HepG2 (cell line): Measurements from ENCODE around the gene IER2. TPM values are rescaled to one million over a fixed set of nuclear protein-coding genes. Genes with fewer than 3 reads are reported as not detected.
A peak's percentile ranks its signal among the peaks of the same experiment; 100 is the strongest.

ENCODE experiments used
- BCL3 ChIP-seq: sonication (generic); formaldehyde crosslinking; IDR thresholded peaks from 2 replicates; pipeline ENCODE4 v1.5.1; 2020; ENCODE audit warnings: mild to moderate bottlenecking, missing genetic modification reagents, moderate library complexity
- BHLHE40 ChIP-seq: IDR thresholded peaks from 2 replicates; pipeline ENCODE4 v1.6.1; 2011; ENCODE audit warnings: low read length, improper control_type of control experiment
- FOXP4 ChIP-seq: sonication (generic); formaldehyde crosslinking; IDR thresholded peaks from 2 replicates; pipeline ENCODE4 v1.4.0; 2020; ENCODE audit warnings: missing genetic modification reagents
- POLR2G ChIP-seq: fragments of 200-400 bp; formaldehyde crosslinking; IDR thresholded peaks from 2 replicates; pipeline ENCODE4 v1.6.1; 2018; ENCODE audit warnings: mild to moderate bottlenecking, low read depth, low read length, moderate library complexity
- RXRA ChIP-seq: sonication (generic); formaldehyde crosslinking; IDR thresholded peaks from 2 replicates; pipeline ENCODE4 v1.5.1; 2020; ENCODE audit warnings: missing genetic modification reagents
- RXRB ChIP-seq: IDR thresholded peaks from 2 replicates; pipeline ENCODE4 v1.6.1; 2016; ENCODE audit warnings: borderline replicate concordance, missing genetic modification reagents, missing compliant biosample characterization
- SALL1 ChIP-seq: sonication (generic); formaldehyde crosslinking; IDR thresholded peaks from 2 replicates; pipeline ENCODE4 v1.8.0; 2022; ENCODE audit warnings: mild to moderate bottlenecking, missing genetic modification reagents
- SIX4 ChIP-seq: sonication (generic); formaldehyde crosslinking; IDR thresholded peaks from 2 replicates; pipeline ENCODE4 v1.4.0; 2020; ENCODE audit warnings: missing genetic modification reagents
- SOX13 ChIP-seq, 3 experiments: fragments of 450-650 bp in 1 of 3; sonication (generic) in 1 of 3; formaldehyde crosslinking in 1 of 3; IDR thresholded peaks in 2 of 3; conservative IDR thresholded peaks in 1 of 3; 2 replicates each; pipeline versions ENCODE4 v1.5.0 to v1.6.1; 2016 to 2020; ENCODE audit warnings: antibody characterized with exemption in 1 of 3, mild to moderate bottlenecking in 1 of 3, missing compliant biosample characterization in 1 of 3, missing genetic modification reagents in 1 of 3, moderate library complexity in 1 of 3
- ZBTB26 ChIP-seq: IDR thresholded peaks from 2 replicates; pipeline ENCODE4 v1.6.1; 2016; ENCODE audit warnings: missing compliant biosample characterization, missing genetic modification reagents, borderline replicate concordance
- ZBTB44 ChIP-seq: sonication (generic); formaldehyde crosslinking; IDR thresholded peaks from 2 replicates; pipeline ENCODE4 v1.4.0; 2020; ENCODE audit warnings: missing genetic modification reagents
- ZFP36L1 ChIP-seq: sonication (generic); formaldehyde crosslinking; IDR thresholded peaks from 2 replicates; pipeline ENCODE4 v1.8.0; 2022; ENCODE audit warnings: mild to moderate bottlenecking, missing genetic modification reagents, moderate library complexity
- ZFP41 ChIP-seq: sonication (generic); formaldehyde crosslinking; IDR thresholded peaks from 2 replicates; pipeline ENCODE4 v1.4.0; 2020; ENCODE audit warnings: mild to moderate bottlenecking, missing genetic modification reagents, borderline replicate concordance
- ZNF329 ChIP-seq: sonication (generic); formaldehyde crosslinking; IDR thresholded peaks from 2 replicates; pipeline ENCODE4 v1.9.0; 2021; ENCODE audit warnings: low read depth, mild to moderate bottlenecking, missing genetic modification reagents
- ZNF547 ChIP-seq: sonication (generic); formaldehyde crosslinking; IDR thresholded peaks from 2 replicates; pipeline ENCODE4 v1.5.1; 2020; ENCODE audit warnings: mild to moderate bottlenecking, missing genetic modification reagents
- ZNF609 ChIP-seq: sonication (generic); formaldehyde crosslinking; IDR thresholded peaks from 2 replicates; pipeline ENCODE4 v1.4.0; 2020; ENCODE audit warnings: mild to moderate bottlenecking, missing genetic modification reagents, borderline replicate concordance
- ZNF776 ChIP-seq: sonication (generic); formaldehyde crosslinking; IDR thresholded peaks from 2 replicates; pipeline ENCODE4 v1.4.0; 2020; ENCODE audit warnings: mild to moderate bottlenecking, missing genetic modification reagents
- polyA plus RNA-seq, 8 experiments: library from polyadenylated mRNA; depleted of rRNA in 3 of 8; stranded (reverse) in 7 of 8; unstranded in 1 of 8; fragments of >200 nt; fragmentation: Illumina TruSeq in 4 of 8; extraction: Trizol in 4 of 8; gene quantifications; 2 replicates each; pipeline versions ENCODE4 v1.2.1 to v1.2.3, GENCODE V29; 2011 to 2016; ENCODE audit warnings: low read depth in 4 of 8, missing spikeins in 1 of 8, mixed read lengths in 1 of 8; ENCODE audit not compliant: insufficient read depth in 1 of 8
- total RNA-seq, 5 experiments: library from RNA; depleted of rRNA; stranded (reverse); fragments of >200 nt; fragmentation: Illumina TruSeq; extraction: Trizol; gene quantifications; 2 replicates each; pipeline ENCODE4 v1.2.3, GENCODE V29; 2016; ENCODE audit warnings: low read depth in 1 of 5

The IER2 gene
- total and polyA plus RNA-seq, 2 of the 13 experiments (the other 11 are each of a cell fraction or from before 2014, with no cell fraction given): 10.1 to 14.3 TPM

- TF ChIP-seq ZNF609 (CRISPR knock-in tag): peak; percentile 31; the same call in 1 of the 2 replicates
- TF ChIP-seq ZNF776 (CRISPR knock-in tag): no peak
- no peak for TF ChIP-seq BCL3 (CRISPR knock-in tag)
- no peak for TF ChIP-seq ZBTB44 (CRISPR knock-in tag)
- peak; percentile 41 for TF ChIP-seq SALL1
- TF ChIP-seq RXRA (CRISPR knock-in tag): peak; percentile 56
- no peak for TF ChIP-seq POLR2G
- no peak for TF ChIP-seq SOX13 (IDR thresholded peaks at IDR 0.05)
- peak in 1 of 2 experiments; percentile 37; a peak in 2 of 4 replicates for TF ChIP-seq SOX13 (CRISPR knock-in tag; conservative IDR thresholded peaks at IDR 0.05 in 1 of 2, IDR thresholded peaks at IDR 0.05 in 1 of 2)
- peak; percentile 31; the same call in 1 of the 2 replicates for TF ChIP-seq BHLHE40
- TF ChIP-seq ZFP41 (CRISPR knock-in tag): no peak
- peak; percentile 96 for TF ChIP-seq ZBTB26 (CRISPR knock-in tag)
- TF ChIP-seq ZFP36L1 (CRISPR knock-in tag): no peak
- no peak for TF ChIP-seq ZNF547 (CRISPR knock-in tag)
- no peak for TF ChIP-seq SIX4 (CRISPR knock-in tag)
- TF ChIP-seq RXRB (CRISPR knock-in tag): peak; percentile 68; the same call in 1 of the 2 replicates
- TF ChIP-seq FOXP4 (CRISPR knock-in tag): peak; percentile 46
- no peak for TF ChIP-seq ZNF329 (CRISPR knock-in tag)
These were observed 40.8 kb downstream of the IER2 start (continued) for GRCh38 chr19:13190781-13191540.
